Measurements from ENCODE around the gene PSMD10.

PSMD10 gene

GRCh38 chrX:108123591-108124366 is 32.4 kb upstream of the PSMD10 start:
- no peaks in the 10 kb centered on the region for H3K79me2 ChIP-seq (ENCODE audit: low read length)
- TF ChIP-seq, protein P1, sequence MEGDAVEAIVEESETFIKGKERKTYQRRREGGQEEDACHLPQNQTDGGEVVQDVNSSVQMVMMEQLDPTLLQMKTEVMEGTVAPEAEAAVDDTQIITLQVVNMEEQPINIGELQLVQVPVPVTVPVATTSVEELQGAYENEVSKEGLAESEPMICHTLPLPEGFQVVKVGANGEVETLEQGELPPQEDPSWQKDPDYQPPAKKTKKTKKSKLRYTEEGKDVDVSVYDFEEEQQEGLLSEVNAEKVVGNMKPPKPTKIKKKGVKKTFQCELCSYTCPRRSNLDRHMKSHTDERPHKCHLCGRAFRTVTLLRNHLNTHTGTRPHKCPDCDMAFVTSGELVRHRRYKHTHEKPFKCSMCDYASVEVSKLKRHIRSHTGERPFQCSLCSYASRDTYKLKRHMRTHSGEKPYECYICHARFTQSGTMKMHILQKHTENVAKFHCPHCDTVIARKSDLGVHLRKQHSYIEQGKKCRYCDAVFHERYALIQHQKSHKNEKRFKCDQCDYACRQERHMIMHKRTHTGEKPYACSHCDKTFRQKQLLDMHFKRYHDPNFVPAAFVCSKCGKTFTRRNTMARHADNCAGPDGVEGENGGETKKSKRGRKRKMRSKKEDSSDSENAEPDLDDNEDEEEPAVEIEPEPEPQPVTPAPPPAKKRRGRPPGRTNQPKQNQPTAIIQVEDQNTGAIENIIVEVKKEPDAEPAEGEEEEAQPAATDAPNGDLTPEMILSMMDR (IDR thresholded peaks at IDR 0.05; ENCODE audit: low read length): no peak
- no peak for TF ChIP-seq EZH2phosphoT487 (IDR thresholded peaks at IDR 0.05; ENCODE audit: low read length)
- no peak for TF ChIP-seq EZH2 (optimal IDR thresholded peaks at IDR 0.05; ENCODE audit: low read depth, low read length)
- no peaks in the 10 kb centered on the region for H3K36me3 ChIP-seq (replicated peaks; ENCODE audit: insufficient read depth, low read length)
- no peaks in the 10 kb centered on the region for H3K9me3 ChIP-seq (replicated peaks; ENCODE audit: insufficient read depth, low read length)
- H3F3A ChIP-seq (ENCODE audit: insufficient read depth, low read length): no peaks in the 10 kb centered on the region
- DNase-seq: no peak
- no peak overlapping the region for H3K9ac ChIP-seq (ENCODE audit: low read length)
- no peak overlapping the region for H3K4me2 ChIP-seq (ENCODE audit: low read depth, low read length)
- H3K27me3 ChIP-seq (replicated peaks; ENCODE audit: insufficient read depth, low read length): no peaks in the 10 kb centered on the region
- H3K4me3 ChIP-seq (ENCODE audit: low read length): no peak overlapping the region
- no peaks in the 10 kb centered on the region for H4K20me1 ChIP-seq (ENCODE audit: insufficient read depth, low read length)
- no peak overlapping the region for H3K27ac ChIP-seq (ENCODE audit: low read length)
- no peak overlapping the region for H2AFZ ChIP-seq (ENCODE audit: low read length)
- H3K9me2 ChIP-seq (replicated peaks; ENCODE audit: insufficient read depth, low read length): no peaks in the 10 kb centered on the region
- H3K4me1 ChIP-seq (ENCODE audit: low read length): no peaks in the 10 kb centered on the region

GRCh38 chrX:108122748-108123147 is 31.4 kb upstream of the PSMD10 start:
- Histone ChIP-seq H3K4me3 (ENCODE audit: low read length) (no peak overlapping the region), H3K27ac (ENCODE audit: low read length) (no peak overlapping the region), H3K9me3 (replicated peaks; ENCODE audit: insufficient read depth, low read length) (no peaks in the 10 kb centered on the region), H2AFZ (ENCODE audit: low read length) (no peak overlapping the region), H3F3A (ENCODE audit: insufficient read depth, low read length) (no peaks in the 10 kb centered on the region), H3K9me2 (replicated peaks; ENCODE audit: insufficient read depth, low read length) (no peaks in the 10 kb centered on the region), H3K27me3 (replicated peaks; ENCODE audit: insufficient read depth, low read length) (no peaks in the 10 kb centered on the region), H4K20me1 (ENCODE audit: insufficient read depth, low read length) (no peaks in the 10 kb centered on the region), H3K4me1 (ENCODE audit: low read length) (no peaks in the 10 kb centered on the region), H3K36me3 (replicated peaks; ENCODE audit: insufficient read depth, low read length) (no peaks in the 10 kb centered on the region), H3K79me2 (ENCODE audit: low read length) (no peaks in the 10 kb centered on the region), H3K4me2 (ENCODE audit: low read depth, low read length) (no peak overlapping the region), H3K9ac (ENCODE audit: low read length) (no peak overlapping the region)
- TF ChIP-seq, protein P1 (IDR thresholded peaks at IDR 0.05; ENCODE audit: low read length): no peak
- TF ChIP-seq EZH2phosphoT487 (IDR thresholded peaks at IDR 0.05; ENCODE audit: low read length) (no peak), EZH2 (optimal IDR thresholded peaks at IDR 0.05; ENCODE audit: low read depth, low read length) (no peak)
- no peak for DNase-seq

- Histone ChIP-seq H3K9me3 (replicated peaks; ENCODE audit: insufficient read depth, low read length) (no peaks in the 10 kb centered on the region), H4K20me1 (ENCODE audit: insufficient read depth, low read length) (no peaks in the 10 kb centered on the region), H3K27ac (ENCODE audit: low read length) (no peak overlapping the region), H3K4me1 (ENCODE audit: low read length) (no peaks in the 10 kb centered on the region), H3K4me2 (ENCODE audit: low read depth, low read length) (no peak overlapping the region), H3K9ac (ENCODE audit: low read length) (no peak overlapping the region), H3K4me3 (ENCODE audit: low read length) (no peak overlapping the region), H3K36me3 (replicated peaks; ENCODE audit: insufficient read depth, low read length) (no peaks in the 10 kb centered on the region), H3K9me2 (replicated peaks; ENCODE audit: insufficient read depth, low read length) (no peaks in the 10 kb centered on the region), H2AFZ (ENCODE audit: low read length) (no peak overlapping the region), H3F3A (ENCODE audit: insufficient read depth, low read length) (no peaks in the 10 kb centered on the region), H3K79me2 (ENCODE audit: low read length) (no peaks in the 10 kb centered on the region), H3K27me3 (replicated peaks; ENCODE audit: insufficient read depth, low read length) (no peaks in the 10 kb centered on the region)
- TF ChIP-seq, protein P1 (IDR thresholded peaks at IDR 0.05; ENCODE audit: low read length): no peak
- TF ChIP-seq EZH2phosphoT487 (IDR thresholded peaks at IDR 0.05; ENCODE audit: low read length): no peak
- TF ChIP-seq EZH2 (optimal IDR thresholded peaks at IDR 0.05; ENCODE audit: low read depth, low read length): no peak
- DNase-seq: no peak
Measured at GRCh38 chrX:108121291-108121690, 29.9 kb upstream of the PSMD10 start.

Data from MM.1S (cell line).